Nephron progenitor cell (in vitro differentiated cells): Measurements from ENCODE around the gene SIVA1.

Experiments used
- DNase-seq: peaks from one replicate; pipeline ENCODE4 v3.0.0; 2021
- H3K27ac Mint-ChIP-seq: 2 replicates; pipeline ENCODE4 v1.8.0; 2021; ENCODE audit warnings: mild to moderate bottlenecking, moderate library complexity, mixed read lengths
- H3K27me3 Mint-ChIP-seq: 2 replicates; pipeline ENCODE4 v1.8.0; 2021; ENCODE audit warnings: mild to moderate bottlenecking, low read depth, mixed read lengths; ENCODE audit not compliant: poor library complexity
- H3K36me3 Mint-ChIP-seq: 2 replicates; pipeline ENCODE4 v1.8.0; 2021; ENCODE audit warnings: low read depth, mixed read lengths
- H3K4me1 Mint-ChIP-seq: 2 replicates; pipeline ENCODE4 v1.8.0; 2021; ENCODE audit warnings: mixed read lengths
- H3K4me3 Mint-ChIP-seq: 2 replicates; pipeline ENCODE4 v1.8.0; 2021; ENCODE audit warnings: mild to moderate bottlenecking, moderate library complexity, mixed read lengths
- H3K9me3 Mint-ChIP-seq: 2 replicates; pipeline ENCODE4 v1.8.0; 2021; ENCODE audit warnings: mild to moderate bottlenecking, moderate library complexity, mixed read lengths
- TF ChIP-seq, protein P1 (sequence below): fragments of 200-600 bp; sonication (generic); IDR thresholded peaks from 2 replicates; pipeline ENCODE4 v1.5.0; 2021; ENCODE audit warnings: antibody characterized with exemption

The SIVA1 gene

GRCh38 chr14:104800771-104801519, 48.0 kb downstream of the SIVA1 start, which contains the start of gene ZBTB42:
Gene ZBTB42, plus strand, starts transcription at chr14:104801101. Its CDS starts 97 bp downstream, at chr14:104801198.
- peaks cover 44% of the 10 kb centered on the region for H3K27me3 Mint-ChIP-seq
- no peaks in the 10 kb centered on the region for H3K36me3 Mint-ChIP-seq
- peak within 1 kb of the TSS; percentile 84 for H3K4me3 Mint-ChIP-seq
- peaks cover 53% of the 10 kb centered on the region for H3K4me1 Mint-ChIP-seq
- DNase-seq = peak; percentile 67
- H3K9me3 Mint-ChIP-seq = no peaks in the 10 kb centered on the region
- TF ChIP-seq, protein P1, sequence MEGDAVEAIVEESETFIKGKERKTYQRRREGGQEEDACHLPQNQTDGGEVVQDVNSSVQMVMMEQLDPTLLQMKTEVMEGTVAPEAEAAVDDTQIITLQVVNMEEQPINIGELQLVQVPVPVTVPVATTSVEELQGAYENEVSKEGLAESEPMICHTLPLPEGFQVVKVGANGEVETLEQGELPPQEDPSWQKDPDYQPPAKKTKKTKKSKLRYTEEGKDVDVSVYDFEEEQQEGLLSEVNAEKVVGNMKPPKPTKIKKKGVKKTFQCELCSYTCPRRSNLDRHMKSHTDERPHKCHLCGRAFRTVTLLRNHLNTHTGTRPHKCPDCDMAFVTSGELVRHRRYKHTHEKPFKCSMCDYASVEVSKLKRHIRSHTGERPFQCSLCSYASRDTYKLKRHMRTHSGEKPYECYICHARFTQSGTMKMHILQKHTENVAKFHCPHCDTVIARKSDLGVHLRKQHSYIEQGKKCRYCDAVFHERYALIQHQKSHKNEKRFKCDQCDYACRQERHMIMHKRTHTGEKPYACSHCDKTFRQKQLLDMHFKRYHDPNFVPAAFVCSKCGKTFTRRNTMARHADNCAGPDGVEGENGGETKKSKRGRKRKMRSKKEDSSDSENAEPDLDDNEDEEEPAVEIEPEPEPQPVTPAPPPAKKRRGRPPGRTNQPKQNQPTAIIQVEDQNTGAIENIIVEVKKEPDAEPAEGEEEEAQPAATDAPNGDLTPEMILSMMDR = no peak
- no peak within 1 kb of the TSS for H3K27ac Mint-ChIP-seq

- Mint-ChIP-seq H3K27me3 (peaks cover 44% of the 10 kb centered on the region), H3K4me1 (peaks cover 45% of the 10 kb centered on the region), H3K9me3 (peaks cover 5% of the 10 kb centered on the region), H3K4me3 (peak overlapping the region; percentile 84), H3K27ac (no peak overlapping the region), H3K36me3 (no peaks in the 10 kb centered on the region)
- no peak for DNase-seq
- TF ChIP-seq, protein P1 = no peak
Observed at GRCh38 chr14:104801520-104802393, 48.8 kb downstream of the SIVA1 start.

- Mint-ChIP-seq H3K9me3 (peaks cover 5% of the 10 kb centered on the region), H3K27ac (no peak overlapping the region), H3K4me1 (peaks cover 37% of the 10 kb centered on the region), H3K4me3 (peak overlapping the region; percentile 55), H3K36me3 (no peaks in the 10 kb centered on the region), H3K27me3 (peaks cover 47% of the 10 kb centered on the region)
- TF ChIP-seq, protein P1 = no peak
- DNase-seq = no peak
Observed at GRCh38 chr14:104802394-104803184, 49.6 kb downstream of the SIVA1 start.

DNA sequence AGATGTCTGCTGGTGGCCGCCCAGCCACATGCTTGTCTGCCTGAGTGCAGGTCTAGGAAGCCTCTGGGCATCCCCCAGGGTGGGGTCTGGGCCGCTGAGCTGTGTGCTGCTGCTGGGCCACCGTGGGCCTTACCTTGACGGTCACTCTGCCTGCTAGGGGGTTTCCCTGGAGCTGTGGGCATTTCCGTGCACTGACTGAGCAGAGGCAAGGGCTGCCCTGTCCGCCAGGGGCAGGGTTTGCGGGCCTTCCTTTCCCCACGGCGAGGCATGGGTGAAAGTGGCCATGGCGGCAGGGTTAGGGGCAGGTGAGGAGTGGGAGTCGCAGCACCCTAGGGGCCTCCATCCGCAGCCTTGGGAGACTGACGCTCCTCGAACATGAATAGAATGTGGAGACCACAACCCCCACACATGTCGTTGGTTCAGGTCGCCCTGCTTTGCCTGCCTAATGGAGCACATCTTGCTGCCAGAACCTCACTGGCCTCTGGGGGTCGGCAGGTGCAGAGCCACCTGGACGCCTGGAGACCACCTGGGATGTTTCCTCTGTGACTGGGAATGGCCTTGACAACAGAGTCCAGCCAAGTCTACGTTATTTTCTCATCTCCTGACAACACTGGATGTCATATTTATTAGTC, 50.4 kb downstream of the SIVA1 start:
- peaks cover 5% of the 10 kb centered on the region for H3K9me3 Mint-ChIP-seq
- peaks cover 47% of the 10 kb centered on the region for H3K27me3 Mint-ChIP-seq
- H3K27ac Mint-ChIP-seq = no peak overlapping the region
- H3K4me1 Mint-ChIP-seq = peaks cover 31% of the 10 kb centered on the region
- TF ChIP-seq, protein P1 = no peak
- H3K36me3 Mint-ChIP-seq = no peaks in the 10 kb centered on the region
- H3K4me3 Mint-ChIP-seq = no peak overlapping the region
- no peak for DNase-seq

DNA sequence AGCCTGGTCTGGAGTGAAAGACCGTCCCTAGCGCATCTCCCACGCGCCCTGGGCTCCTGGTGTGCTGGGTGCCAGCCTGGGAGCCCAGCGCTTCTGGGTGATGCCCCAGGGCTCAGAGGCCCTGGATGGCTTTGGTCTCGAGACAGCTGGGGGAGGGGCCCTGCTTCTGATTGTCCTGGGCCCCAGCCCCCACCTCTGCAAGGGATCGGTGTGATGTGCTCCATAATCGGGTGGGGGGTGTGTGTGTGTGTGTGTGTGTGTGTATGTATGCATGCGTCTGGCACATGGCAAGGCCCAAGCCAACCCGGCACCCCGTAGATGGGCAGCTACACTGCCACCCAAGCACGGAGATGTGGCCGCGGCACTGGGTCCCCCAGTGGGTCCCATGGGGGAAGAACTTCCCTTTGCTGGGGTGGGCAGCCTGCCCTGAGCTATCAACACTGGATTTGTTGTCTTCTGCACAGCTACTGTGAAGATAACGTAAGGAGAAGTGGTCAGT, 51.0 kb downstream of the SIVA1 start:
- Mint-ChIP-seq H3K9me3 (peaks cover 5% of the 10 kb centered on the region), H3K27me3 (peaks cover 43% of the 10 kb centered on the region), H3K4me1 (peaks cover 27% of the 10 kb centered on the region), H3K4me3 (no peak overlapping the region), H3K27ac (no peak overlapping the region), H3K36me3 (no peaks in the 10 kb centered on the region)
- no peak for DNase-seq
- TF ChIP-seq, protein P1 = no peak
